ENCODE data around the gene COL18A1.

COL18A1 gene

DNA sequence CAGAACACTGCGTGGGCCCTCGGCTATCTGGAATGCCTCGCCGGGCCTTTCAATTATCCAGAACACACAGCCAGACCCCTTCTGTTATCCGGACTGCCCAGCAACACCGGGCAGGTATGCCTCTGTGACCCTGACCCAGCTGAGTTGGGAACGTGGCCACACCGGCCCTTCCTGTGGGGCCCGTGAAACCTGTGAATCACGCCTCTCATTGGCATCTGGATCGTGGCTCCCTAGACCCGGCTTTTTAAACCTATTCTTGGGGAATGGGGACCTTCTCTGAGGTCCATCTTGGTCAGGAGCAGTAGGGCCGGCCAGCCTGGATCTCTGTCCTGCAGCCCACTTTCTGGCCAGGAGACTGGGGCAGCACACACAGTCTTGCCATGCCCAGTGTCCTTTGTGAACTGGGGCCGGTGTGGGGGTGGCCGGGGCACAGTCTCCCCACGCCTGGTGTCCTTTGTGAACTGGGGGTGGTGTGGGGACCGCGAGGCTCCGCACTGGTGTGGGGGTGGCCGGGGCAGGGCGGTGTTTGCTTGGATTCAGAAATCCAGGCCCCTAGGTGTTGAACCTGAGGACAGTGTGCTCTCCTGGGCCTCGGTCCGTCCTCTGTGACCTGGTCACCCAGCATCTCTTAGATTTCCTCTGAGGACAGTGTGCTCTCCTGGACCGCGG lies 11.1 kb downstream of the COL18A1 start:
- Mint-ChIP-seq H3K27ac (no peak overlapping the region), H3K4me3 (no peak overlapping the region), H3K9me3 (no peaks in the 10 kb centered on the region), H3K36me3 (no peaks in the 10 kb centered on the region), H3K27me3 (peaks cover 14 to 37% of the 10 kb centered on the region in 2 donors), H3K4me1 (no peaks in the 10 kb centered on the region)
- DNase-seq (no peak), ATAC-seq (replicated peaks) (no peak)

- no peak overlapping the region for H3K4me3 Mint-ChIP-seq
- H3K4me1 Mint-ChIP-seq: no peaks in the 10 kb centered on the region
- ATAC-seq (replicated peaks) (no peak), DNase-seq (no peak)
- H3K27me3 Mint-ChIP-seq: peaks cover 14 to 36% of the 10 kb centered on the region in 2 donors
- no peaks in the 10 kb centered on the region for H3K9me3 Mint-ChIP-seq
- H3K36me3 Mint-ChIP-seq: no peaks in the 10 kb centered on the region
- no peak overlapping the region for H3K27ac Mint-ChIP-seq
Measured at GRCh38 chr21:45416620-45417019, 11.7 kb downstream of the COL18A1 start.

GRCh38 chr21:45417256-45417950 lies 12.4 kb downstream of the COL18A1 start:
- peaks cover 10 to 29% of the 10 kb centered on the region in 2 donors for H3K27me3 Mint-ChIP-seq
- DNase-seq (no peak), ATAC-seq (replicated peaks) (no peak)
- H3K36me3 Mint-ChIP-seq: no peaks in the 10 kb centered on the region
- H3K4me3 Mint-ChIP-seq: no peak overlapping the region
- no peaks in the 10 kb centered on the region for H3K9me3 Mint-ChIP-seq
- no peak overlapping the region for H3K27ac Mint-ChIP-seq
- no peaks in the 10 kb centered on the region for H3K4me1 Mint-ChIP-seq

DNA sequence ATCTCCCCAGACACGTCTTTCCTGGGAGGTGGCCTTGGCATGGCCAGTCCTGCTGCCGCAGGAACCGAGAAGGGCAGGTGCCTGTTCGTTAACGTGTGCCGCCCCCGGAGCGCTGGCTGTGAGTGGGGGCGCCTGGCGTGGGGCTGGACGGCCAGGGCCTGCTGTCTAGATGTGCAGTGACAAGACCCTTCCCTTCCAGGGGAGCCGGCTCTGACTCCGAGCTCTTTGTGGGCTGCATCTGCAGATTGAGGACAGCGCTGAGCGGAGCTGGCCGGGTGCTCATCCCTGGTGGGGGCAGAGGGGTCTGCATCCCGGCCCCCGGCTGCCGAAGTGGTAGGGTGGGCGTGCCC lies 13.0 kb downstream of the COL18A1 start:
- Mint-ChIP-seq H3K27ac (no peak overlapping the region), H3K4me1 (no peaks in the 10 kb centered on the region), H3K36me3 (no peaks in the 10 kb centered on the region), H3K27me3 (peaks cover 7 to 24% of the 10 kb centered on the region in 2 donors), H3K9me3 (no peaks in the 10 kb centered on the region), H3K4me3 (no peak overlapping the region)
- DNase-seq (no peak), ATAC-seq (replicated peaks) (no peak)

DNA sequence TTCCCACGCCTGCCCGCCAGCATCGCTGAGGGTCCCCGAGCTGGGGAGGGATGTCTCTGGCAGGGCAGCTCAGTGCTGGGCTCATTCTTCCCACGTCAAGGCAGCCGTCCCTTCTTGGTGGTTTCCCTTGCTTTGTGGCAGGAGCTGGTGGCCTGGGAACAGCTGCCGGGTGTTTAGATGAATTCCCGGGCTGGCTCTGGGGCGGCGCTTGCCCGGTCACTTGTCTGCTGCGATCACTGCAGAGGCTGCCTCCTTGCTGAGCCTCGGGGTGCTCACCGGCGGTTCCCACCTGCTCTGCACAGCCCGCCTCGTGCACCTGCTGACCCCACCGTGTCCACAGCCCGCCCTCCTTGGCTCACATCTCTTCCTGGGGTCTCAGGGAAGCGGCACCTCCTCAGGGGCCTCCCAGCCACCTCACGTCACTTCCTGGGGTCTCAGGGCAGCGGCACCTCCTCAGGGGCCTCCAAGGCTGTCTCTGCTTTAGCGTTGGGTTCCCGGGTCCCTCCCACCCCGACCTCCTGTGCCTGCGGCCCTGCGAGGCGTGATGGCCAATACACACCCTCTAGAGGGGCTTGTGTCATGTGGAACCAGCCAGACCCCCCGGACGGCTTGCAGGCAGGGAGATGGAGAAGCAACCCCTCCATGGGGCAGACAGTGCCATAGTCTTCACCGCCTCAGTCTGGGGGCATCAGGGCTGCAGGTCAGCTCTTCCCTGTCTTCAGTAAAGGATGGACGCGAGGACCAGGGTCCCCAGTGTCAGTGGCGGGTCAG lies 13.5 kb downstream of the COL18A1 start:
- H3K27ac Mint-ChIP-seq: no peak overlapping the region
- DNase-seq (no peak), ATAC-seq (replicated peaks) (no peak)
- H3K36me3 Mint-ChIP-seq: no peaks in the 10 kb centered on the region
- no peaks in the 10 kb centered on the region for H3K4me1 Mint-ChIP-seq
- H3K27me3 Mint-ChIP-seq: peaks cover 5 to 23% of the 10 kb centered on the region in 2 donors
- H3K4me3 Mint-ChIP-seq: no peak overlapping the region
- no peaks in the 10 kb centered on the region for H3K9me3 Mint-ChIP-seq

DNA sequence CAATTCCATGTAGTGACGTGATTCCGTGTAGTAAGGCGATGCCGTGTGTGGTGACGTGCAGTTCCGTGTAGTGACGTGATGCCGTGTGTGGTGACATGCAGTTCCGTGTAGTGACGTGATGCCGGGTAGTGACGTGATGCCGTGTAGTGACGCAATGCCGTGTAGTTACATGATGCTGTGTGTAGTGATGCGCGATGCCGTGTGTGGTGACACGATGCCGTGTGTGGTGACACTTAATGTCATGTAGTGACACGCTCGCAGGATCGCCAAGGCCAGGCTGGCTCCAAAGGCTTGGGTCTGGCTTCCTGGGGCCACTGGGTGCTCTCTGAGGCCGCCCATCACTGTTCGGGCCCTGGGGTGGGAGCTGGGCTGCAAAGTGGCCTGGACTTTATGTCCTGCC lies 14.2 kb downstream of the COL18A1 start:
- no peaks in the 10 kb centered on the region for H3K9me3 Mint-ChIP-seq
- H3K4me3 Mint-ChIP-seq: no peak overlapping the region
- H3K27ac Mint-ChIP-seq: no peak overlapping the region
- ATAC-seq (replicated peaks) (no peak), DNase-seq (no peak)
- H3K36me3 Mint-ChIP-seq: no peaks in the 10 kb centered on the region
- H3K4me1 Mint-ChIP-seq: no peaks in the 10 kb centered on the region
- H3K27me3 Mint-ChIP-seq: peaks cover 5 to 22% of the 10 kb centered on the region in 2 donors

DNA sequence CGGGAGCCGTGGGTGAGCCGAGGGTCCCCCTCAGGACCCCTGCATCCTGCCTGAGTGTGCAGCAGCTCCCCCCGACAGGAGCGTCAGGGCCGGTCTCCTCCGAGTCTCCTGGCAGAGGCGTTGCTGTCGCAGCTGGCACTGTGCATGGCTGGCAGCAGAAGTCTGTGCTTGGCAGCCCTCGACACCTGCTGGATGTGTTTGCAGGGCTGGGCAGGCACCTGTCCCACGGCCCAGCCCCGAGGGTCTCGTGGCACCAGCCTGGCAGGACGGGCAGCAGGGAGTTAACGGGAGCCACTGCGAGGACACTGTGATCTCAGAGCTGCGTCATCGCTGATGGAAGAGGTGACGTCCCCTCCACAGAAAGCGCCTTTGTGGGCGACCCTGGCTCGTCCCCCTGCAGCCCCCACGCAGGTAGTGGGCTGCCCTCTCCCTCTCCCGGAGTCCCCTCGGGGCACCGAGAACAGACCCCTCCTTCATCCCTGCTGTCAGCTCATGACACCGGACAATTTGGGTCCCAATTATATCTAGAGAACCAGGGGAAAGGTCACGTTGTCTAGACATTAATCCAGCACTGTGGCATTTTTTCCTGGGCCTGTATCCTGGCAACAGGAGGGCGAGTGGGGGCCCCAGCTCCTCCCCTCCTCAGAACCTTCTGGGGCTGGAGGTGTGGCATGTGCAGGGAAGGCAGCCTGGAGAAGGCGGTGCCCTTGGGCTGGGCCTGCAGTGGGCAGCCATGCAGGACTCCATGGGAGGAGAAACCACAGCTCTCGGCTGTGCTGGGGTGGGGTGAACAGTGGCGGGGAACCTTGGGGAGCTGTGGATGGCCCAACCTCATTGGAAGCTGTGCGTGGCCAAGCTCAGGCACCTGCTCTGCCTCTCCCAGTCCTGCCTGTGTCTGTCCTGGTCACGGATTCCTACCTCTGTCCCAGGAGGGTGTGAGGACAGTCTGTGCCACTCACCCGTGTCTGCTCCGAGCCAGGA lies 15.4 kb downstream of the COL18A1 start:
- no peaks in the 10 kb centered on the region for H3K36me3 Mint-ChIP-seq
- peaks cover 5 to 10% of the 10 kb centered on the region in 2 donors for H3K27me3 Mint-ChIP-seq
- no peak overlapping the region for H3K27ac Mint-ChIP-seq
- ATAC-seq (replicated peaks) (no peak), DNase-seq (no peak)
- no peaks in the 10 kb centered on the region for H3K9me3 Mint-ChIP-seq
- no peak overlapping the region for H3K4me3 Mint-ChIP-seq
- H3K4me1 Mint-ChIP-seq: no peaks in the 10 kb centered on the region

DNA sequence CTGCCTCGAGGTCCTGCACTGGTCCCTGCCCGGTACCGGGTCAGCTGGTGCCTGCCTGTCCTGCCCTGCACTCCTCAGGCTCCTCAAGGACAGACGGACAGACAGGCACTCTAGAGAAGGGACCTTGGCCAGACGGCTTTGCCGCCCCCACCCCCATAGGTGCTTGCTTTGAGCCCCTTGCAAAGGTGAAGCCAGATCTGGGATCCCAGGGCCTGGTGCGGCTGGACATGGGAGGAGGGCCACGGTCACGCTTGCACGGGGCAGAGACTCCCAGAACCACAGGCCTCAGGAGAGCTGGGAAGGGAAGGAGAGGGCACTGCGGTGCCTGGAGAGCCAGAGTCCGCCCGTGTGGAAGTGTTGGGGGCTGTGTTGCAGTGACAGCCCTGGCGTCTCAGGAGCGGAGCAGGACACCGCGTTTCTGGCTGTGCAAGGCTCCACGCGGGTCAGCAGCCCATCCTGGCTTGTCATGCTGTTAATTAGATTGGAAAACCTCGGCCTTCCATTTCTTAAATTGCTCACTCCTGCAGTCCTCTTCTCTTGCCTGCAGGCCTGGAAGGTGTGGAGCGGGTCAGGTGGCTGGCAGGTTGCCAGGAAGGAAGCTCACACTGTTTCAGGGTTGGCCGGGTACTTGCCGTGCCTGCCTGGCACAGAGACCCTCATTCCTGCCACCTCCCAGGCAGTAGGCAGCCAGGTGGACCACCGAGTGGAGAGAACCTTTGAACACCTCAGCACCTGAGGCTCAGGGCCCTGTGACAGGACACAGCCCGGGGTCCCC lies 16.3 kb downstream of the COL18A1 start:
- ATAC-seq (replicated peaks) (no peak), DNase-seq (no peak)
- Mint-ChIP-seq H3K27me3 (peaks cover 5 to 9% of the 10 kb centered on the region in 2 donors), H3K9me3 (no peaks in the 10 kb centered on the region), H3K27ac (no peak overlapping the region), H3K4me3 (no peak overlapping the region), H3K4me1 (no peaks in the 10 kb centered on the region), H3K36me3 (no peaks in the 10 kb centered on the region)

DNA sequence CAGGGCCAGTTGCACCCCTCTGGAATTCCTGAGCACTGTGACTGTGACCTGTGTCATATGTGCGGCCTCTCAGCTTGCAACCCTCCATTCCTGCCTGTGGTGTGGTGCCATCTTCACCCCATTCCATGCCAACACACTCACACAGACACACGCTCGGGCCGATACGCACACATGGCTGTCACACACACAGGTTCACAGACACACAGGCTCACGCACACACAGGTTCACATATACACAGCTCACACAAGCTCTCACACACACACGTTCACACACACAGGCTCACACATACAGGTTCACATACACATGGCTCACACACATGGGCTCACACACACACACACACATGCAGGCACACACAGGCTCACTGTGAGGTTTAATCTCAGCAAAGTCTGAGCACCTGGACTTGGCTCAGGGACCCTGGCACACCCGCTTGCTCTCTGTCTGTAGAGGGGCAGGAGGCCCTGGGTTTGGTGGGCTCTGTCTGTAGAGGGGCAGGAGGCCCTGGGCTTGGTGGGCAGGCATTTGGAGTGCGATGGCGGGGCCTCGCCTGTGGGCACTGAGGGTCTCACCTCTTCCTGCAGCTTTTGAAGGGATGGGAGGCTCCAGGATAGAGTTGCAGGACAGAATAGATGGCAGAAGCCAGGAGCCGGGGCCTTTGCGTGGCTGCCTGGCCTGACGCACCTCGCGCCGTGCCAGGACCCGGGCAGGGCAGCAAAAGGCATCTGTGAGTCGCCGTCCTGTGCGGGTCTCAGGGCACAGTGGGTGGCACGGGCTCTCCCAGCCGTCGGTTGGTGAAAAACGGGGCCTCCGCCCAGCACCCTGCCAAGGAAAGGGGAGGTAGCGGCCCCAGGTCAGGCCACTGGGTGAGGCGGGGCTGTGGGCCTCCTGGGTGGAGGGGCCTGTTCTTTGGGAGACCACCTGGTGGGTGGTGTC lies 17.1 kb downstream of the COL18A1 start:
- no peak for DNase-seq
- H3K4me3 Mint-ChIP-seq: no peak overlapping the region
- ATAC-seq (replicated peaks): no peak
- H3K27ac Mint-ChIP-seq: no peak overlapping the region
- H3K36me3 Mint-ChIP-seq: no peaks in the 10 kb centered on the region
- H3K4me1 Mint-ChIP-seq: no peaks in the 10 kb centered on the region
- peaks cover under 1 to 5% of the 10 kb centered on the region in 2 donors for H3K27me3 Mint-ChIP-seq
- no peaks in the 10 kb centered on the region for H3K9me3 Mint-ChIP-seq

GRCh38 chr21:45423201-45423955 lies 18.4 kb downstream of the COL18A1 start:
- H3K4me1 Mint-ChIP-seq: no peaks in the 10 kb centered on the region

DNA sequence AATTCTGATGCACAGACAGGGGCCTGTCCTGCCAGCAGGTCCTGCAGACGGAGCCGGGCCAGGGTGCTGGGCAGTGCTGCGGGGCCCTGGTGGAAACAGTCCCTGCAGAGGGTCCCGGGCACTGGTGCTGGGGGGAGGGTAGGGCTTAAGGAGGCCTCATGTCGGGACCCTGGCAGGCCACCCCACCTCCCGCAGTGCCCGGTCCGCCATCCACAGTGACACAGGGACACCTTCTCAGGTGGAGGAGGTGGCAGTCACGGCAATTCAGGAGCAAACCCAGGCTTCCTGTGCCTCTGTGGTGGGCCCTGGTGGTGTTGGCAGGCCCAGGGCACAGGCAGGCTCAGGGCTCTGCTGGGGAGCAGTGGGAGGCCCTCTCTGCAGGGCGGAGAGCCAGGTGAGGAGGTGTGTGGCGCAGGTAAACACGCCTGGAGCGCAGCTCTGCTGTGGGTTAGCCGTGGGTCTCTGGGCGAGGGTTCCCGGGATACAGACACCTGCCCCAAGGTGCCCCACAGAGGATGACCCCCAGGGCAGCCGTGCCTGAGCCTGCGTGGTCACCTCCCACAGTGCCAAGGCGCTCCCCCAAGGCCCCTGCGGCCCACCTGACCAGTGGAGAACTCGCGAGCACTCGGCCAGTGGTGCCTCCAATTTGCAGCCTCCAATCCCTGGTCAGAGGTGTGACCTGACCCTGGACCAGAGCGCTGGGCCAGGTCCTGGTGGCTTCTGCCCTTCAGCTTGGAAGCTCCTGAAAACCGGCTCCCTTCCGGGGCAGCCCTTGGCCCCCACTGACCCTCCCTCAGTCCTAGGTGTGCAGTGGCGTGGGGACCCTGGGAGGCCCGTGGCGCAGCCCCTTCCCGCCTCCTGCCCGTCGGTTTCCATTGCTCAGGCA lies 19.2 kb downstream of the COL18A1 start:
- H3K4me1 Mint-ChIP-seq: no peaks in the 10 kb centered on the region
- H3K36me3 Mint-ChIP-seq: no peaks in the 10 kb centered on the region
- no peak overlapping the region for H3K27ac Mint-ChIP-seq
- DNase-seq (no peak), ATAC-seq (replicated peaks) (no peak)
- peaks cover under 1 to 2% of the 10 kb centered on the region in 2 donors for H3K27me3 Mint-ChIP-seq
- no peak overlapping the region for H3K4me3 Mint-ChIP-seq
- no peaks in the 10 kb centered on the region for H3K9me3 Mint-ChIP-seq

More at GRCh38 chr21:45423201-45423955, 18.4 kb downstream of the COL18A1 start:
- H3K36me3 Mint-ChIP-seq: no peaks in the 10 kb centered on the region
- peaks cover 0 to 5% of the 10 kb centered on the region in 2 donors for H3K27me3 Mint-ChIP-seq
- H3K9me3 Mint-ChIP-seq: no peaks in the 10 kb centered on the region
- no peak for DNase-seq
- H3K27ac Mint-ChIP-seq: no peak overlapping the region
- no peak overlapping the region for H3K4me3 Mint-ChIP-seq
- no peak for ATAC-seq (replicated peaks)

All from stimulated activated naive B cell treated with anti-CD40 and anti-IgM and Interleukin-4, amounts not matched to agents 10 μg/mL and 1 μg/mL and 100 μg/mL, for 72 hours (primary cell).